Skeletal muscle cell (primary cell): ENCODE data around the gene ANKUB1.

Experiments used
- DNase-seq: peaks from one replicate; pipeline ENCODE4 v3.0.0-alpha.2; 2010; ENCODE audit warnings: low read depth
- H3K4me3 ChIP-seq: 2 replicates; pipeline ENCODE4 v1.5.1; 2011; ENCODE audit warnings: low read depth, mild to moderate bottlenecking, control low read depth, low read length, moderate library complexity

The ANKUB1 gene

DNA sequence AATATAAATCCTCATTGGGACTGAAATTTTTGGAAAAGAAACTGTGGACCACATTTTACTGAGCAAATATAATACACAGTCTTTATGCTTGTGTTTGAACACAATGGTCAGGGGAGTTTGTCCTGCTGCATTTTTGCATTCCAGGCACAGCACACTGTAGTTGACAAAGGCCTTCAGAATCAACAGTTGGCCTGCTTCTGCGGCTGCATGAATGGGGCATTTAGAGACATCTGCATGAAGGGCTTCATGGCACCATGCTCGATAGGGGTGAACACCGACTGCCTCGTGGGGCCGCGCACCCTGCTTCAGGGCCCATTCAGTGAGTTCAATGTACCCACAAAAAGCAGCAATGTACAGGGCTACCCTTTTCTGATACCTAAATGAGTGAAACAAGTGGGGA, 24.6 kb downstream of the ANKUB1 start:
- H3K4me3 ChIP-seq = no peak overlapping the region
- no peak for DNase-seq

DNA sequence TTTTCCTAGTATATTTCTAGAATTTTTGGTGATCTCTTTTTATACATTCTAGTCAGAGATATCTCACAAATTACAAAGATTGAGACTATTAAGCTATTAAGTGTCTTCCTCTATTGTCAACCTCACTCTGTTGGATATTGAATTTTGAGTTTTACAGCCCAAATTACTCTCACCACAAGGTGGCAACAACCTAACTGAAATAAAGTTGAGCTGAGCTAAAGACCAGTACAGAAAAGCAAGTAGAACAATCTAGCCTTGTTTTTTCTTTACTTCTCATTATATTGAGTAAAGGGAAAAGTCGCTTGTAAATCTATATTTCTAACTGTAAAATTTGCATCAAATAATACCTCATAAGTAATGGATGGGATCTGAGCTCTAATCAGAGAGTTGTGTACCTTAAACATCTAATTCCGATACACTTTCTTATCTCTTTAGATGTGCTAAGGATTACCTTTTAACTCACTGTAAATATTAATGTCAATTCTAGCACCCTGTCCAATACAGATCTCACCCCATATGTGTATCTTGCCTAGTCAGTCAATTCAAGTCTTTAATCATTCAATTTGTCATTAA, 26.5 kb downstream of the ANKUB1 start:
- no peak overlapping the region for H3K4me3 ChIP-seq
- peak; percentile 10 for DNase-seq

DNA sequence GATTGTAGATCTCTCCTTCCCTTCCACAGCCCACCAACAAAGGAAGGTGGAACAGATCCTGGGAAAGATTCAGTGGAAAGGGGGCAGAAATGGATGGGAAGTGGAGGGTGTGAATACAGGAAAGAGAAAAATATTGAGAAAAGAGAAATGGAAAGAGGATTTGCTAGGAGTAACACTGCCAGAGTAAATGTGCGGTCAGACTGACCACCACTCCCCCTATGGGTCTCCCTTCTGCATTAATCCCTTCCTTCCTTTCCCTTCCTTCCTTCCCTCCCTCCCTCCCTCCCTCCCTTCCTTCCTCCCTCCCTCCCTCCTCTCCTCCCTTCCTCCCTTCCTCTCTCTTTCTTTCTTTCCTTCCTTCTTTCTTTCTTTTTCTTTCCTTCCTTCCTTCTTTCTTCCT, 28.1 kb downstream of the ANKUB1 start:
- no peak for DNase-seq

DNA sequence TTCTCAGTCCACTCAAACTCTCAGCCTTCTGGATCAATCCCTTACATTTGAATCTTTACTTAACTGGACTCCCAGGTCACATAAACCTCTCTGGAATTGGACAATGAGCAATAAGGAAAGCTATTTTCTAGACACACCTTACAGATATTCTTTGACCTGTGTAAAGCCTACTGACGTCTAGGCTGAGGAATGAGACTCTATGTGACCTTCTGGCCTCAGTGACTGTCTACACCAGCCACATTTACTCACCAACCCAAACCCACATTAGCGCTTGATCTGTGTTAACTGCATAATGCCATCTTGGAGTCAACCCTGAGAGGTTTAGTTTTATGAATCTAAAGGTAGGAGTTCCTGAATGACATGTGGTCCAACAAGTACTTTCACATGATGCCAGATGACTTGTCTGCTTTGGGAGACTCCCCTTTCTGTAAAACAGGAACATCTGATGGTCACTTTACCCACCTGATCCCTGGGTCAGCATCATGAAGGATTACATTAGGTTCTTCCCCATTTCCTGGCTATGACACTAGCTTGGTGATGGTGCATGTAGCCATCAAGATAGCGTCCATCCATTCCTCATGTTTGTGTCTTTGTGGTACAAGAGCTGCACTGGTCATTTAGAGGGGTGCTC, 28.7 kb downstream of the ANKUB1 start:
- no peak for DNase-seq
- H3K4me3 ChIP-seq = no peak overlapping the region

More for the DNA sequence above, 28.1 kb downstream of the ANKUB1 start:
- H3K4me3 ChIP-seq = no peak overlapping the region

DNA sequence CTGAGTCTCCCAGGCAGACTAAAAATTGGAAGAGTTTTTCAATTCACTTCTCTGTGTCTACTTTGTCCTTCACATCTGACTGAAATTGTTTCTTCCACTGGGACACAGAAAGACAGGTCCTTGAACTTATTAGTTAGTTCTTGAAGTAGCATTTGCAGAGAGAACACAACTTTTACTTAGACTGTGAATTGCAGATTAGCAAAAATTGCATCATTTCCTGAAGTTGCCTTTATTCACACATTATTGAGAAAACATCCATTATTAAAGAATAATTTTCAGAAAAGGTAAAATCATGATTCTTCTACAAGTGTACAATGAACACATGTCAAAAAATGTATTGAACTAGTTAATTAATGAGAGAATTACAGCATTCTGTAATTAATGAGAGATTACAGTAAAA, 38.6 kb downstream of the ANKUB1 start:
- H3K4me3 ChIP-seq = no peak overlapping the region
- no peak for DNase-seq

DNA sequence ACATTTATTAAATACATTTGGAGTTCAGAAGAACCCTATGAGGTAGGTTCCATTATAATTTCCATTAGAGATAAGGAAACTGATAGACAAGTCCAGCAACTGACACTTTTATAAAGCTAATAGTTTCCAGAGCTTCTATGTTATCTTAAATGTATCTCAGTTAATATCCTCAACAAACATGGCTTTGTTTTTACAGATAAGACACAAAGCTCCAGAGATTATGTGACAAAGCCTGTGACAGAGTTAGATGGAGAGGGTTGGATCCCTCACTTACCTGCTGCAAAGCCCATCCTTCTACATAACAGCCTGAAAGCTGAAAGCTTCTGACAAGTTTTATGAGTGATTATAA, 39.6 kb downstream of the ANKUB1 start:
- no peak for DNase-seq
- H3K4me3 ChIP-seq = peak overlapping the region; percentile 84

DNA sequence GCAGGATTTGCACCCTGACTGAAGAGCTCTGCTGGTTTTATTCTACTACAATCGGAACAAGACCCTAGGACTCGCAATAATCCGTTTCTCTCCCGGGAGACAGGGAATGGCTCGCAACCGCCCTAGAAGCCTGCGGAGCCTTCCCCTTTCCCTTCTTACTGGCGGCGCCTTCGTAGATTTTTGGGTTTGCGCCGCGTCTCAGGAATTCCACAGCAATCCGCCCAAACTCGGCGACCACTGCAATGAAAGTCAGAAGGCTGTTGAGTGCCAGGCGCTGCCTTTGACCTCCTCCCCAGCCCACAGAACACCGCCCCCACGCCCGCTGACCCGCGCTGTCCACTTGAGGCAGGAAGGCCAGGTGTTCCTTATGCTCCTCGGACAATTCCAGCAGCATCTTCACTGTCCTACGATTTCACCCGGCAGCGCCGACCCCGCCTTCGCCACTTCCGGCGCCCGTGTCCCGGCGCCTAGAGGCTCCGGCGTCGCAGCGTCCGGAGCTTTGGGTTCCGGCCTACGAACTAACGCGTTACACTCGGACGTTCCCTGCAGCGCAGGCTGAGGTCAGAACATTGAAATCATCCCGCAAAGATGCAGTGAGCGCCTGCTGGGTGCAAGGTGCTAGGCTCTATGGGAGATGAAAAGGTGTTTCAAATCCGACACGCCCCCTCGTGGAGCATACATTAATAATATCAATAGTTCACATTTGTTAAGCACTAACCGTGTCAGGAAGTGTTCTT, 40.1 kb downstream of the ANKUB1 start, which contains the start of gene COMMD2:
Gene COMMD2 (minus strand): TSS at position 439 of the 737 bp plus-strand sequence. CDS start 45 bp downstream, at position 394.
- peak within 1 kb of the TSS; percentile 84 for H3K4me3 ChIP-seq
- DNase-seq = peak; percentile 43

DNA sequence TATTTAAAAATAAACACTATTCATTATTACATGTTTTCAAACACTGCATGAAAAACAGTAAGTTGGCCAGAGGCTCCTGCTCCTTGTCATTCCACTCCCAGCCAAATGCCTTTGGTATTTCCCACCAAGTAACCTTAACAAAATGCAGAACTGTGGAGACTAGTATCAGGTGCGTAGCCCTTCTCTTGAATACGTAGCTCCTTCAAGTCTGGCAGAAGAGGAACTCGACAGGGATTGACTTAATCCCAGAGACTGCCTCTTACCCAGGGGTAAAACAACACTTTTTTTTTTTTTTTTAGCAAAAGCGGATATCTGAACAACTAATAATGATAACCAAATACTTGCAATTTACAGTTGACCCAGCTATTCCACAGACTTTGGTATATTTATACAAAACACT, 40.8 kb downstream of the ANKUB1 start:
- peak overlapping the region; percentile 84 for H3K4me3 ChIP-seq
- no peak for DNase-seq

DNA sequence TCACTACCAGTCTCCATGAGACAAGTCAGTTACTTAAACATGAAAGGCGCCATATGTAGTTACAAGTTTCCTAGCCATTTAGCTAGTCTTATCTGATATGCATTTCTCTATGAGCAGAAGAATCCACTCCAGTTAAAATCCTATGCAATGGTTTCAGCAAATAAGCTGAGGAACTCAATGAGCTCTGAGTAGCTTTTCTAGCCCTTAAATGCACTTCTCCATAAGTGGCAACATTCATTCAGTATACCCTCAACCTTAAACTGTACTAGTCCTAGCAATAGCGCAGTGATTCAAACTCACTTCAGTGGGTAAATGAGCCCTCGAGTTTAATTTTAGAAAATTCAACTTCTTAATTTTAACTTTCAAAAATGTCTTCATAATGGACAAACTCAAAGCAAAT, 47.7 kb downstream of the ANKUB1 start:
- no peak for DNase-seq
- H3K4me3 ChIP-seq = no peak overlapping the region

DNA sequence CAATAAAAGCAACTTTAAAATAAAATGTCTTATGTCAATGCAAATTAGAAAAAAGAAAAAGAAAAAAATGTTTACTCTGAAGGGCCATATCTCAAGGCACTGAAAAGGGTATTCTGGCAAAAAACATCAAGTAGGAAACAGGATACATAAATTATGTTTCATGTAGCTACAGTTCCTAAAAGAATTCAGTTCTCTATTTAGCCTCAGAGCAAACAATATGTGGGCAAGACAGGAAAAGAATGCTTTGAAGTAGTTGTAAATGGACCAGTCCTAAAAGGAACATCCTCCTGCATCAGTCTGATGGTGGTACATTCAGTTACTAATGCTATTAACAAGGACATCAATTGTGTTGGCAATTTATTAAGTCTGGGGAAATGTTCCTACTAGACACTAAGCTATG, 48.2 kb downstream of the ANKUB1 start:
- DNase-seq = no peak
- no peak overlapping the region for H3K4me3 ChIP-seq

DNA sequence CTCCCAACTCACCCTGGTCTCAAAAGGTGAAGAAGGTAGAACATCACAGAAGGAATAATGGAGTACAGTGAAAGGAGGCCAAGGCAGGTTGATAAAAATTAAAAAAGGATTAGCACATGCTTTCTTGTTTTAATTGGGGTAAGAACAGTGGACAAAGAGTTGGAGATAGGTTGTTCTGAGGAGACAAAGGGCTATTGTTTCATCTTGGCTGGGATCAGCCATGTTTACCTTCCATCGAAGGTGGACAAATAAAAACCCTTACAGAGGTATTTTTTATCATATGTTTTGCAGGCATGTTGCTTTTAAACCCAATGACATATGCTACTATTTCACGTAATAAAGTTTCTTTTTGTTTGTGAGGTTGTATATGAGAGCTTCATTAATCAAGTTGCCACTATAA, 53.0 kb downstream of the ANKUB1 start:
- DNase-seq = no peak
- no peak overlapping the region for H3K4me3 ChIP-seq

DNA sequence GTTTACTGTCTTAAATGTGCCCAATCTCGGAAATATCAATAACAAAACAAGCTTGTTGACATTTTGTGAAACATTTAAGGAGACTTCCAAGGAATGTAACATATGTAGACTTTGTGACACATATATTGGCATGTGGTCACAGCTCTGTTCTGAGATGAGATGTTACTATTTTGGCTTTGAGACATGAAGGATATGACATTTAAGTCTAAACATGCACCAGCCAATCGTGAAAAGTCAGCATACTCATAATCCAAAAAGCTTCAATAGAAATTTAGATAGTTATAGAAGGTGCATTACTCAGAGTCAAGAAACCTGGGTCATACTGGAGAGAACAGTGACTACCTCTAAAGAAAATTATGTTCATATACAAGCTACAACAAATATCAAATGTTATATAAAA, 53.5 kb downstream of the ANKUB1 start:
- no peak for DNase-seq
- no peak overlapping the region for H3K4me3 ChIP-seq

DNA sequence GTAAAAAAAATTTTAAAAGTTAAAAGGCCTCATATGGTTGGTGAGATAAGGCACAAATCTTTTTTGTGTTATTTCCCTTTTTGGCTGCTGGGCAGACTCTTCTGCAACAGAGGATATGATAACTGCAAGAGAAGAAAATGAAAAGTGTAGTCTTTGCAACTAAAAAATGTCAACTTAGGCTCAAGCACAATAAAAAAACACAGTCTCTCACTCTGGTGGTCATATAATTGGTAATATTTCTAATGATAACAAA, 55.5 kb downstream of the ANKUB1 start:
- no peak for DNase-seq
- H3K4me3 ChIP-seq = no peak overlapping the region

DNA sequence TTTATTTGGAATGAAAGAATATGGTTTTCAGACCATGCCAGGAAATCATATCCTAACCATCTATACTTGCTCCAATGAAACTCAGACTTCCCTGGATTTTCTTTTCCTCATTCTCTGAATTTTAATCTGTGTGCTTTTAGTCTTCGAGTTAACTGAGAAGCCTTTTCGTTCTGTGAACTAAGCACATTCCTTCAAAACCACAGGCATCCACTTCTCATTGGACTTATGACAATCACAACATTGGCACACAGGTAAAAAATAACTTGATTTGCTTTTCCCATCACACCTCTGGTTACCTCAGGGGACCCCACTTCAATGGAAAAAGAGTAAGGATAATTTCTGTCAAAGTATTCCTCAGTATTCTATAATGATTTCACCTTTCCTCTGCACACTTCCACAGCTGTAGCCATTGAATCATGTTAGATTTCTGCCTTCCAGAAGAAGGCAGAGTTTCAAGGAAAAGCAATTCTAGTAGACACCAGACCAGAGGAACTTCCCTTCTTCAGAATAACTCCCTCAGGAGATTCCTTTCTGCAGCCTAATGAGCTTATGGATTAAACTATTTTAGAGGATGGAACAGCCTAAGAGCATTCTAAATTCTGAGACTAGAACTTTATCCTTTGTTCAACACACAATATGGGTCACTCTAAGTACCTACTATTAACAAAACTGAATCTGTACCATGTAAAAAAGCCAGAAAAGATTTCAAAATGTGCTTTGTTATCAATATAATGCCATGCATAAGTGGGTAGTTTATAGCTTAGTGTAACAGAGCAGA, 56.0 kb downstream of the ANKUB1 start:
- peak; percentile 22 for DNase-seq
- H3K4me3 ChIP-seq = no peak overlapping the region

DNA sequence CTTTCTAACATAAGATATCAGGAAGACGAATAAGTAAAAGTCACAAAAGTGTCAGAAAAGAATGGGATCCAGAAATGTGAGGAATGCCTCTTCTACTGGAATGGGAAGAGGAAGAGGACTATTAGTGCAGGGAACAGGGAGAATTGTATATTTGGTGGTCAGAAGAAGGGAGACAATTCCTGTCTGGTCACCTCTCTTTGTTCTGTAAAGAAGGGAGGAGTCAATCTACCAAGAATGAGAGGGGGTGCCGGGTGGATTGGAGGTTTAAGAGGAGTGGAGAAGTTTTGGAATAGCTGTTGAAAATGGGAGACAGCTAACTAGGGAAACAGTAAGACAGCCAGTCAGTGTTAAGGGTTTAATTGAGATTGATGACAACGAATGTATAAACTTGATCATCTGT, 60.1 kb downstream of the ANKUB1 start:
- H3K4me3 ChIP-seq = no peak overlapping the region
- no peak for DNase-seq

DNA sequence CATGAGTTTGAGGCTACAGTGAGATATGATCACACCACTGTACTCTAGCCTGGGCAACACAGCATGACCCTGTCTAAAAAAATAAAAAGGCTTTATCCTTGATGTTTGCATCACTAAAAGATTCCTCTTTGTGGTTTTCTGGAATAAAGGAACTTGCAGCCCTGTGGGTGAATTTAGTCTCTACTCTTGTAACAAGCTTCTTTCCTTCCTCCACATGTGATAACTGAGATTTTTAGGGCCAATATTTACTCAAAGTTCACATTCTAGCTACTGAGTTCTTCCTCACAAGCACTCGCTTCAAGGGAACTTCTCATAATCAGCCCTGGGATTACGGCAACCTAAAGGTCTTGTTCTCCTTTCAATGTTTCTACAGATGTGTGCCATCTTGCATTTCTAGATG, 64.7 kb downstream of the ANKUB1 start:
- no peak for DNase-seq
- H3K4me3 ChIP-seq = no peak overlapping the region

DNA sequence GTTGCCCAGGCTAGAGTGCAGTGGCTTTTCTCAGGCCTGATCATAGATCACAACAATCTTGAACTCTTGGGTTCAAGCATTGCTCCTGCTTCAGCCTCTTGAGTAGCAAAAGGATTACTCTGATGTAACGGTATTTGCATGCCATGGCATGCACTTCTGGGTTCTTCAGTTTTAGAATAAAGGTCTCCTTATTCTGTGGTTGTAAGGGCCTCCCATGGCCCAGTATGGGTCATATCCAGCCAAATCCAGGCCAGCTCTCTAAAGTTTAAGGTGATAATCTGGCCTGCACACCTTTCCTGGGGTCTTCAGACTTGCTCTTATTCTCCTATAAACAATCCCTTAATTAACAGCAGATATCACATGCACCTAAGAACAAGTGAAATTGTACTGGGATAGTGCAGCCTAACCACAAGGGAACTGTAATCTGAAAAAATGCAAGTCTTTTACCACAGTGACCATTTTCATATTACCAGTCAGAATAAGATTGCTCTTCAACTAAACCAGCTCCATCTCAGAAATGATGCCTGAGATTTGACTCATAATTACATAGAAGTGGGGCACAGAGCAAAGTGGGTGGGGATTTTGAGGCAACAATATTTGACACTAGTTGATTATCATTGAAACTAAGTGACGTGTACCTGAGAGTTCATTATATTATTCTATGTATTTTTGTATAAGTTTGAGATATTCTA, 65.5 kb downstream of the ANKUB1 start:
- no peak overlapping the region for H3K4me3 ChIP-seq
- no peak for DNase-seq

DNA sequence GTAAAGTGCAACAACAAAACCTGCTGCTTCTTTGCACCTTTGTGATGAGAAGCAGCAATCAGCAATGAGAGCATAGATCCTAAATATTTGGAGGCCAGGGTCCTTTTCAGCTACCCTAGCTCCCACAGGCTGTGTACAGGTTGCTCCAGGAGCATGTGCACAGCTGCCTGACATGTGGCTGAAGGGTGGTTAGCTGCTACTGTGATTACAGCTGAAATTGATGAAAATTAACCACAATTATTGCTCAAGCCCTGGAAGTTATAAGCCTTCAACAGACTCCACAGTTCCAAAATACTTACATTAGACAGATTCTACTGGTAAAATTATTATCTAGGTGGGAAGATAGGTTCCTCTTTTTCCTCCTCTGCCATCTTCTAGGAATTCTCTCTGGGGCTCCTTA, 68.6 kb downstream of the ANKUB1 start:
- DNase-seq = no peak
- H3K4me3 ChIP-seq = no peak overlapping the region

DNA sequence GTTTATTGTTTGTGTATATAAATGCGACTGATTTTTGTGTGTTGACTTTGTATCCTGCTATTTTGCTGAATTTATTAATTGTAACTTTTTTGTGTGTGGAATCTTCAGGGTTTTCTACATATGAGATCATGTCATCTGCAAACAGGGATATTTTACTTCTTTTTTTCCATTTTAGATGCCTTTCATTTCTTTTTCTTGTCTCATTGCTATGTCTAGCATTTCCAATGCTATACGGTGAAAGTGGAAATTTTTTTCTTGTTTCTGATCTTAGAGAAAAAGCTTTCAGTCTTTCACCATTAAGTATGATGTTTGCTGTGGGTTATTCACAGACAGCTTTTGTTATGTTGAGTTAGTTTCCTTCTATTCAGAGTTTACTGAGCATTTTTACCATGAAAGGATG, 71.4 kb downstream of the ANKUB1 start:
- no peak overlapping the region for H3K4me3 ChIP-seq
- DNase-seq = no peak
